Ishikawa (cell line): ENCODE results near the gene CCSER1.

Source experiments
- CEBPB ChIP-seq: IDR thresholded peaks from 2 replicates; pipeline ENCODE4 v1.6.1; 2012
- CREB1 ChIP-seq: IDR thresholded peaks from 2 replicates; pipeline ENCODE4 v1.6.1; 2012; ENCODE audit warnings: low read depth
- EP300 ChIP-seq: IDR thresholded peaks from 2 replicates; pipeline ENCODE4 v1.6.1; 2012; ENCODE audit warnings: borderline replicate concordance
- FOXM1 ChIP-seq: IDR thresholded peaks from 2 replicates; pipeline ENCODE4 v1.6.1; 2012; ENCODE audit warnings: low read depth, borderline replicate concordance
- NFIC ChIP-seq: IDR thresholded peaks from 2 replicates; pipeline ENCODE4 v1.6.1; 2012
- RAD21 ChIP-seq: IDR thresholded peaks from 2 replicates; pipeline ENCODE4 v1.6.1; 2012; ENCODE audit warnings: low read depth
- REST ChIP-seq: IDR thresholded peaks from 2 replicates; pipeline ENCODE4 v1.6.1; 2012; ENCODE audit warnings: low read depth, mild to moderate bottlenecking
- TAF1 ChIP-seq: IDR thresholded peaks from 2 replicates; pipeline ENCODE4 v1.6.1; 2012; ENCODE audit warnings: low read depth, mild to moderate bottlenecking
- TCF12 ChIP-seq: IDR thresholded peaks from 2 replicates; pipeline ENCODE4 v1.6.1; 2012; ENCODE audit warnings: low read depth
- TEAD4 ChIP-seq: IDR thresholded peaks from 2 replicates; pipeline ENCODE4 v1.6.1; 2012
- USF1 ChIP-seq: IDR thresholded peaks from 2 replicates; pipeline ENCODE4 v1.6.1; 2012
- YY1 ChIP-seq: IDR thresholded peaks from 2 replicates; pipeline ENCODE4 v1.6.1; 2012; ENCODE audit warnings: low read depth
- ZBTB7A ChIP-seq: IDR thresholded peaks from 2 replicates; pipeline ENCODE4 v1.6.1; 2012; ENCODE audit warnings: low read depth
- TF ChIP-seq, protein P1 (sequence below): IDR thresholded peaks from 2 replicates; pipeline ENCODE4 v1.6.1; 2012

DNA sequence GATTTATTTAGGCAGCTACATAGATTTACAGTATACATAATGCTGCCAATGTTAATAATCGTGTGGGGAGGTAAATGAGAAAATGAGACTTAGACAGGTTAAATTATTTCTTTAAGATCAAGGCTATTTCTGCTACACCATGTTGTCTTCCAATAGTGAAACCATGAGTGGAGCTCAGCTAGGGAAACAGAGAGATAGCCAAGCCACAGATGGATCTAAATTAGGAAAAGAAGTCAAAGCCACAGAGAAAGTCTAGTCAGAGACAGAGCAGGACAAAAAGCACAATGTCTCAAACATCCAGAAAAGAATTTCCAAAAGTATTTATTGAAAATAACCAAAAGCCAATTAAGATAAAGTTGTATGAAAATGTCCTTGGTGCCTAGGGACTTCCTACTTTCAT lies 1309.4 kb downstream of the CCSER1 start:
- TF ChIP-seq YY1 (no peak), EP300 (no peak), ZBTB7A (no peak), TAF1 (no peak), USF1 (no peak), TEAD4 (no peak), RAD21 (no peak), CEBPB (no peak), TCF12 (no peak), NFIC (no peak), FOXM1 (no peak), REST (no peak), CREB1 (no peak)
- TF ChIP-seq, protein P1, sequence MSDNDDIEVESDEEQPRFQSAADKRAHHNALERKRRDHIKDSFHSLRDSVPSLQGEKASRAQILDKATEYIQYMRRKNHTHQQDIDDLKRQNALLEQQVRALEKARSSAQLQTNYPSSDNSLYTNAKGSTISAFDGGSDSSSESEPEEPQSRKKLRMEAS = no peak
